Urothelium cell line (cell line): ENCODE results near the gene VPS26B.
A peak's percentile ranks its signal among the peaks of the same experiment; 100 is the strongest.

ENCODE experiments used
- DNase-seq: peaks from one replicate; pipeline ENCODE4 v3.0.0; 2011; ENCODE audit warnings: low spot score, mixed read lengths
- FAIRE-seq: peaks from 2 replicates; lab custom pipeline; 2011; peaks lifted over from hg19 to GRCh38; lab: Jason Lieb, UNC

The VPS26B gene

DNA sequence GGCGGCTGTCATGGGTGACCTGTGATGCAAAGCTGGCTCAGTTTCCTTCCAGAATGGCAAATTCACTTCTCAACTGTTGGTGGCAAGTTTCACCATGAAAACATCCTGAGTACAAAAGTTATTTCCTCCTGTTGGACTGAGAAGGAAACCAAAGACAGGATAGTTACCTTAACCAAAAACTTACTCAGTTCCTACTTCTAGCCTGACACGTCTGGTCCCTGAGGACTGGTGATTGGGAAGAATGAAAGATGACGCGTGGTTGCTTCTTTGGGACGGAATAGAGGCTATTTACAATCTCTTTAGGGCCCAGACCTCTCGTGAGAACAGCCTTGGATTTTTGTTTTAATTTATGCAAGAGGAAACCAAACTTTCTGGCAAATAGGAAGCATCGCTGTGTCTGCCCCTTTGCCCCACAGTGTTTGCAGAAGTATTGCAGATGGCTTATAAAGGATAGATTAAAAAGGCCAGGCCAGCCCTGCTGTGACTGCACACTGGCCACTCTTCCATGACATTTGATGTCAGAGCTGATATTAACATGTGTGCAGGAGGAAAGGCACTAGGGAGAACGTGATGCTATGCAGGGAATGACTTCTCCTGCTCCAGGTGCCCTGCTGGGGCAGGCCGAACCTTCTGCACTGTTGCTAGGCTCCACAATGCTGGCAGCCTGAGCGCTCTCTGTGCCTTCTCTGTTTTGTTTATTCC is 7.6 kb downstream of the VPS26B start:
- DNase-seq, result no peak
- no peak for FAIRE-seq

- no peak for FAIRE-seq
- no peak for DNase-seq
These were observed 9.3 kb downstream of the VPS26B start for GRCh38 chr11:134233729-134234179.

- DNase-seq (no peak), FAIRE-seq (no peak)
These were observed 10.9 kb downstream of the VPS26B start for GRCh38 chr11:134235399-134235798.

- FAIRE-seq (no peak), DNase-seq (no peak)
These were observed 12.5 kb downstream of the VPS26B start for GRCh38 chr11:134236834-134237556.

DNA sequence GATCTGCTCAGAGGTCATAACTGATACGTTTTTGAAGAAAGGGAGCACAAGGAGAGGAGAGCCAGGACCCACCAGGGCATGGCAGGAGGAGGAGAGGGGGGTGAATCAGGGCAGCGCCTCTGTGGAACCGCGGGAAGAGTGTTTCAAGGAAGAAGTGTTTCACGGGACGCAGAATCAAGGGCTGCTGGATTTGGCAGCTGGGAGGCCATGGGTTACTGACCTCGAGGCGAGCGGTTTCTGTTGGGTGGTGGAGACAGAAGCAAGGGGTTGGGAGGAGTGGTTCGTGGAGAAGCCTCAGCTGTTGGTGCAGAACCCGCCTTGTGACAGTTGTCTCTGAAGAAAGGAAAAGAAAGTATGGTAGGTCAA is 13.1 kb downstream of the VPS26B start:
- FAIRE-seq (no peak), DNase-seq (no peak)

GRCh38 chr11:134238956-134239355 is 14.5 kb downstream of the VPS26B start:
- DNase-seq (no peak), FAIRE-seq (no peak)

DNA sequence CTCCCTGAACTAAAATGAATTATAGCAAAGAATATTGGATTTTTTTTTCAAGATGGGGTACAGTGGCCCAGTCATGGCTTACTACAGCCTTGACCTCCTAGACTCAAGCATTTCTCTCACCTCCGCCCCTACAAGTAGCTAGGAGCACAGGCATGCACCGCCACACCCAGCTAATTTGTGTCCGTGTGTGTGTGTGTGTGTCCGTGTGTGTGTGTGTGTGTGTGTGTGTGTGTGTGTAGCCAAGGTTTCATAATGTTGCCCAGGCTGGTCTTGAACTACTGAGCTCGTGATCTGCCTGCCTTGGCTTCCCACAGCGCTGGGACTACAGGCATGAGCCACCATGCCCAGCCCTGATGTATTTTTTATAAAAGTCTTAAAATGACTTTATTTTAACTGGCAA is 16.1 kb downstream of the VPS26B start:
- no peak for FAIRE-seq
- no peak for DNase-seq

- FAIRE-seq (no peak), DNase-seq (no peak)
These were observed 17.9 kb downstream of the VPS26B start for GRCh38 chr11:134242376-134242775.

- FAIRE-seq (no peak), DNase-seq (no peak)
These were observed 19.4 kb downstream of the VPS26B start for GRCh38 chr11:134243913-134244312.

DNA sequence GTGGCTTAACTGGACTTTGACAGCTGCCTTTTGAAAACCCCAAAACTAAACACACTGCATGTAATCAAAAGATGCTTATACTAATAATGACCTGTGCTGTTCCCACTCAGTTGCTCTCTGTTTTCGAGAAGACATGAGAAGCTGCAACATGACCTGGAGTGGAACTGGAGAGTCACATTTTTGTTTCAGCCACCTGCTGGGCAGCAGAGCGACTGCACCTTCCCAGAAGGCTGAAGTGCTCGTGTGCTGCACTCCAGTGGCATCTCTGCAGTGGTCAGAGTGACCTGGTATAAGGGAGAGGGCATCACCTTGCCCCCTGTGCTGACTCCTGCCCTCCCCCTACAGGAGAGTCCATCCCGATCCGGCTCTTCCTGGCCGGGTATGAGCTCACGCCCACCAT is 20.1 kb downstream of the VPS26B start:
- FAIRE-seq, result no peak

GRCh38 chr11:134245434-134245833 is 21.0 kb downstream of the VPS26B start:
- DNase-seq (no peak), FAIRE-seq (no peak)

More for the DNA sequence above, 20.1 kb downstream of the VPS26B start:
- DNase-seq, result peak; percentile 24

DNA sequence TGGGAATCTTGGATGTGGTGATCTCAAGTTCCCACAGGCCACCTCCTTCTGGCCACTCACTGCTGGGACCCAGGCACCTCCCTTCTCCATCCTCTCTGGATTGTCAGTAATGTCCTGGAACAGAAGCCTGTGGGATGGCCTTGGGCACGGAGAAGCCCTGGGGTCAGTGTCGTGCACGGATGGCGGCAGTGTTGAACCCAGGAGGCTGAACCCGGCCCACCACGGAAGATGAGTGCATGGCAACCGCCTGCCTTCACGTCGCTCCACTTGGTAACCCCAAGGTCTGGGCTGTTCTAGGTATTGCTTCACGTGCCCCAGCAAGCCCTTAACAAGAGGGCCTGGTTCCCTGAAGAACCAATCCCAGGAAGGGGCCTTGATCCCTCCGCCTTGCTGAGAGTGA is 21.6 kb downstream of the VPS26B start:
- DNase-seq, result no peak
- no peak for FAIRE-seq

DNA sequence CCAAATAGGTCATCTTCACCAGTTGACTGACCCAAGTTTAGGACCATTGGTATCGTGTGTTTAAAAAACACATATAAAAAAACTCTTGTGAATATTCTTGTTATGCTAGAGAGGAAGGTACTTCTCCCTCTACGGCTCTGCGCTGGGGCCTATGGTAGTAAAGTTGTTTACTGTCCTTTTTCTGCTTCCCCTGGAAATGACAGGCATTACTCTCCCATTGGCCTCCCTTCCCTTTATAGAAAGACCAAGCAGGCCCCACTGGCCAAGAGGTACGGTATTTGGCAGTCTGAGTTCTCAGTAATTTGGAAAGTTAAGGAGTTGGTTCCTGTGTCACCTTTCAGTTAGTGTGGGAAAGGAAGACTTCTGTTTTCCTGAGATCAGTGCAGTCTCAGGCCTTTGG is 22.2 kb downstream of the VPS26B start:
- no peak for FAIRE-seq
- no peak for DNase-seq

- no peak for FAIRE-seq
These were observed 24.5 kb downstream of the VPS26B start for GRCh38 chr11:134248910-134249480.

GRCh38 chr11:134250246-134250645 is 25.8 kb downstream of the VPS26B start:
- FAIRE-seq, result no peak
- DNase-seq, result no peak

More at GRCh38 chr11:134248910-134249480, 24.5 kb downstream of the VPS26B start:
- DNase-seq, result no peak

DNA sequence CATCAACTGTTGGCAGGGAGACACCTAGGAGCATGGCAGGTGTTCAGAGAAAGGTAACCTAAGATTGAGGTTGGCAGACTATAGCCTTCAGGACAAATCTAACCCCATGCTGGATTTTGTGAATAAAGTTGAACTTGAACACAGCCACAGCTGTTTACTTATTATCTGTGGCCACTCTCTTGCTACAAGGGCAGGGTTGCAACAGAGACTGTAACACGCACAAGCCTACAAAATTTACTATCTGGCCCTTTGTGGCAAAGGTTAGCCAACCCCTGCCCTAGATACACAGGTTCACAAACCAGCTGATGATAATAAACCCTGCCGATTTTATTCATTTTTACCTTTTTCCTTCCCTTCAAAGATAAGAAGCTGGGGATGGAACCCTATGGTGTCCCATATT is 26.2 kb downstream of the VPS26B start:
- no peak for FAIRE-seq
- DNase-seq, result no peak

GRCh38 chr11:134252346-134253187 is 28.1 kb downstream of the VPS26B start:
- no peak for DNase-seq
- no peak for FAIRE-seq

GRCh38 chr11:134253188-134253993 is 28.9 kb downstream of the VPS26B start, which contains the start of the genes ACAD8 and THYN1:
Gene ACAD8 (plus strand): TSS chr11:134253568. CDS start chr11:134253601, 33 bp downstream.
Gene THYN1 (minus strand): TSS chr11:134253352. CDS start chr11:134252882, 470 bp downstream.
- DNase-seq, result peak; percentile 94
- no peak for FAIRE-seq

DNA sequence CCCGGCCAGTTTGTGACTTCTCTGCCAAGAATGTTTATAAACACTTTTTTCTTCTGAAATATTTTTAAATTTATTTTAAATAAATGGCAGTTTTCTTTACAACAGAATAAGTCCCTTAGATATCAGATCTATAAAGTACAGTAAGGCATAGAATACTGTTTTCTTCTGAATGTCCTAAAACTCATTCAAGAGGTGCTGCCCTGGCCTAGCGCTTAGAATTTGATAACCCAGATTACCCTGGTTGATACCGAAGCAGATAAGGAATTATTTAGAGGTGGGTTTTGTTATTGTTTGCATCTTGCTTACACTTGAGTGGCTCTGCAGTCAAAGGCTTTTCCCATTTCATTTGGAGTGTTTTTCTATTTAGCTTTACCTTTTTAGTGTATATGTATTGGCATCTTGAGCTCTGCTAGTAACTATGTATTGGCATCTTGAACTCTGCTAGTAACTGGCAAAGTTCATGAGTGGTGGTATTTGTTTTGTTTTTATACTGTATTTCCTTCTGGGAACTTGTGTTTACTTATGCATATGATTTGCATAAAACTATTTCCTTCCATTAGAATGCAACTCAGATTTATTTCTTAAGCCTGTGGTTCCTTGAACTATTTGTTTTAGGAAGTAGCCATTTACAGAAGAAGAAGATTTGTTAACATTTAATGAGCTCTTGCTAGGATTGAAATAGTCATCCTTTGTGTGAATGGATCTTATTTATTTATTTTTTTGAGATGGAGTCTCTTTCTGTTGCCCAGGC is 30.1 kb downstream of the VPS26B start:
- DNase-seq (no peak), FAIRE-seq (no peak)
